DOHH2 (cell line): ENCODE data around the gene MRGPRF.

Experiments
- H3F3A ChIP-seq: fragments of 200-600 bp; sonication (generic), shearing (Covaris generic); 2 replicates; pipeline ENCODE4 v1.6.0; 2016; ENCODE audit warnings: antibody characterized with exemption, mild to moderate bottlenecking; ENCODE audit not compliant: control insufficient read depth, insufficient read depth
- H3K27ac ChIP-seq: fragments of 200-600 bp; sonication (generic); 2 replicates; pipeline ENCODE4 v1.5.1; 2014; ENCODE audit warnings: low read depth, mild to moderate bottlenecking, low read length, moderate library complexity
- H3K27me3 ChIP-seq: fragments of 200-600 bp; sonication (generic); 2 replicates; pipeline ENCODE4 v1.6.1; 2014; ENCODE audit warnings: mild to moderate bottlenecking, low read length, mixed read lengths; ENCODE audit not compliant: control insufficient read depth
- H3K36me3 ChIP-seq: fragments of 200-600 bp; sonication (generic); 2 replicates; pipeline ENCODE4 v1.6.1; 2014; ENCODE audit warnings: mild to moderate bottlenecking, low read length, moderate library complexity, mixed read lengths; ENCODE audit not compliant: control insufficient read depth
- H3K4me1 ChIP-seq: fragments of 200-600 bp; sonication (generic); 2 replicates; pipeline ENCODE4 v1.6.1; 2014; ENCODE audit warnings: mild to moderate bottlenecking, low read length, mixed read lengths; ENCODE audit not compliant: control insufficient read depth
- H3K4me2 ChIP-seq: fragments of 200-600 bp; sonication (generic); 2 replicates; pipeline ENCODE4 v1.6.0; 2014; ENCODE audit warnings: mild to moderate bottlenecking, low read length, moderate library complexity
- H3K4me3 ChIP-seq: fragments of 200-600 bp; sonication (generic); 2 replicates; pipeline ENCODE4 v1.5.1; 2014; ENCODE audit warnings: mild to moderate bottlenecking, low read length, mixed read lengths
- H3K79me2 ChIP-seq: fragments of 200-600 bp; sonication (generic); 2 replicates; pipeline ENCODE4 v1.6.1; 2014; ENCODE audit warnings: mild to moderate bottlenecking, low read length, mixed read lengths; ENCODE audit not compliant: control insufficient read depth
- H3K9me2 ChIP-seq: fragments of 200-600 bp; sonication (generic); replicated peaks from 2 replicates; pipeline ENCODE4 v1.6.1; 2014; ENCODE audit warnings: mild to moderate bottlenecking, low read length, mixed read lengths; ENCODE audit not compliant: control insufficient read depth
- H3K9me3 ChIP-seq: fragments of 200-600 bp; sonication (generic); 2 replicates; pipeline ENCODE4 v1.6.1; 2014; ENCODE audit warnings: antibody characterized with exemption, low read length, mixed read lengths; ENCODE audit not compliant: control insufficient read depth, insufficient read depth
- H4K20me1 ChIP-seq: fragments of 200-600 bp; sonication (generic); 2 replicates; pipeline ENCODE4 v1.6.0; 2014; ENCODE audit warnings: low read depth, mild to moderate bottlenecking, antibody characterized with exemption, low read length, moderate library complexity; ENCODE audit not compliant: control insufficient read depth, insufficient read depth
- EZH2phosphoT487 ChIP-seq: fragments of 200-600 bp; sonication (generic); IDR thresholded peaks from 2 replicates; pipeline ENCODE4 v1.6.1; 2017; ENCODE audit warnings: borderline replicate concordance, mild to moderate bottlenecking, antibody characterized with exemption, low read length, moderate library complexity, mixed read lengths
- TF ChIP-seq, protein P1 (sequence below): fragments of 200-600 bp; sonication (generic); IDR thresholded peaks from one replicate; pipeline ENCODE4 v1.5.1; 2014; ENCODE audit warnings: antibody characterized with exemption, mild to moderate bottlenecking, low read depth, low read length; ENCODE audit not compliant: poor library complexity, severe bottlenecking

The MRGPRF gene

DNA sequence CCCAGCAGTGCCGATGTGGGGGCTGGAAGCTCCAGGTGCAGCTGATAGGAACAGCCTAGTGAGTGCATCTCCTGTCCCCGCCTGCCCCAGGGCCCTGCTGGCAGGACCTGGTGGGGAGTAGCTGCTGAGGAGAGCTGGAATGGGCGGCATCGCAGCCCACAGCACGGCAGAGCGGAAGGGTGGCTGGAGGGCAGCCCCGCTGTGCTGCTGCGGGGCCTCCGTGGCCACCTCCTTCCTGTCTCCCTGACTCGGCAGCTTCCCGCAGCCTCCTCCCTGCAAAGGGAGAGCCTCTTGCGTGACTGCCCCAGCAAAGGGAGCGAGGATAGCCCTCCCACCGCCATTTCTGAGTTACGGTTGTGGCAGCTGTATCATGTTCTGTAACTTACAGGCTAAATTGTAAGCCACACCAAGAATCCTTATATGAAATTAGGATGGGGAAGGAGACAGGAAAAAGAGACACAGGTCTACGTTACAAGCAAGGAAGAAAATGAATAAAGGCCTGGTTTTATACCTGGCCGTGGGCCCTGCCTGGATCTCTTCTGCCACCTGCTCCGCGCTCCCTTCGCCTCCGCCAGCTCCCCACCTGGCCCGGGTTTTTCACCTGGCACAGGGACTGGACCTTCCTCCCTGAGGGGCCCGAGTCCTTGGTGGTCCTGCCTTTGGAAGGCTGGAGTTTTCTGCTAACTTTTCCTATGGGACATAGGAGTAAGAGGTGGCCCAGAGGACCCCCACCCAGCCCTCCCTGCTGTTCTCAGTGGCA is 45.6 kb upstream of the MRGPRF start:
- Histone ChIP-seq H3K27ac (no peak overlapping the region), H3K4me1 (peaks cover 33% of the 10 kb centered on the region), H3K9me3 (no peaks in the 10 kb centered on the region), H3K9me2 (no peaks in the 10 kb centered on the region), H3K4me2 (no peak overlapping the region), H3F3A (no peaks in the 10 kb centered on the region; the same call in 1 of the 2 replicates), H3K27me3 (no peaks in the 10 kb centered on the region), H4K20me1 (peaks cover 3% of the 10 kb centered on the region; the same call in 1 of the 2 replicates), H3K4me3 (no peak overlapping the region), H3K79me2 (peaks cover 21% of the 10 kb centered on the region), H3K36me3 (peaks cover 26% of the 10 kb centered on the region)
- TF ChIP-seq, protein P1, sequence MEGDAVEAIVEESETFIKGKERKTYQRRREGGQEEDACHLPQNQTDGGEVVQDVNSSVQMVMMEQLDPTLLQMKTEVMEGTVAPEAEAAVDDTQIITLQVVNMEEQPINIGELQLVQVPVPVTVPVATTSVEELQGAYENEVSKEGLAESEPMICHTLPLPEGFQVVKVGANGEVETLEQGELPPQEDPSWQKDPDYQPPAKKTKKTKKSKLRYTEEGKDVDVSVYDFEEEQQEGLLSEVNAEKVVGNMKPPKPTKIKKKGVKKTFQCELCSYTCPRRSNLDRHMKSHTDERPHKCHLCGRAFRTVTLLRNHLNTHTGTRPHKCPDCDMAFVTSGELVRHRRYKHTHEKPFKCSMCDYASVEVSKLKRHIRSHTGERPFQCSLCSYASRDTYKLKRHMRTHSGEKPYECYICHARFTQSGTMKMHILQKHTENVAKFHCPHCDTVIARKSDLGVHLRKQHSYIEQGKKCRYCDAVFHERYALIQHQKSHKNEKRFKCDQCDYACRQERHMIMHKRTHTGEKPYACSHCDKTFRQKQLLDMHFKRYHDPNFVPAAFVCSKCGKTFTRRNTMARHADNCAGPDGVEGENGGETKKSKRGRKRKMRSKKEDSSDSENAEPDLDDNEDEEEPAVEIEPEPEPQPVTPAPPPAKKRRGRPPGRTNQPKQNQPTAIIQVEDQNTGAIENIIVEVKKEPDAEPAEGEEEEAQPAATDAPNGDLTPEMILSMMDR: no peak
- no peak for TF ChIP-seq EZH2phosphoT487

DNA sequence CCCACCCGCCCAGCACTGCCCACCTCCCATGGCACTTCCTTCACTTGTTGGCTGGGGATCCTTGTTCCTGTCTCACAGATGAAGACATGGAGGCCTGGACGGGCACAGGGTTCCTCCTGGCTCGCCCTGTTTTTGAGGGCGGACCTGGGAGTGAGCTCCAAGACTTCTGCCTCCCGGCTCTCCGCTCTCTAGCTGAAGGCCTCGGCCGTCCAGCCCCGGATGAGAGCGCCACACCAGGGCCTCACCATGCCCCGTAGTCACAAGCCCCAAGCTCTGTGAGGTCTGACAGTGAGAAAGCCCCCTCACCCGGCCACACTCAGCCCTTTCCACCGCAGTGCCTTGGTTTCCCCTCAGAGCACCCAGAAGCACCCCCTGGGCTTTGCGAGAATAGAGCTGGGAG is 44.8 kb upstream of the MRGPRF start:
- no peak overlapping the region for H3K4me2 ChIP-seq
- H4K20me1 ChIP-seq: peaks cover 3% of the 10 kb centered on the region; the same call in 1 of the 2 replicates
- no peaks in the 10 kb centered on the region for H3K9me3 ChIP-seq
- peaks cover 26% of the 10 kb centered on the region for H3K36me3 ChIP-seq
- H3K79me2 ChIP-seq: peaks cover 30% of the 10 kb centered on the region
- H3K27ac ChIP-seq: no peak overlapping the region
- H3K4me3 ChIP-seq: no peak overlapping the region
- no peaks in the 10 kb centered on the region; the same call in 1 of the 2 replicates for H3F3A ChIP-seq
- peaks cover 42% of the 10 kb centered on the region for H3K4me1 ChIP-seq
- no peaks in the 10 kb centered on the region for H3K27me3 ChIP-seq
- no peaks in the 10 kb centered on the region for H3K9me2 ChIP-seq
- TF ChIP-seq, protein P1: no peak
- no peak for TF ChIP-seq EZH2phosphoT487

DNA sequence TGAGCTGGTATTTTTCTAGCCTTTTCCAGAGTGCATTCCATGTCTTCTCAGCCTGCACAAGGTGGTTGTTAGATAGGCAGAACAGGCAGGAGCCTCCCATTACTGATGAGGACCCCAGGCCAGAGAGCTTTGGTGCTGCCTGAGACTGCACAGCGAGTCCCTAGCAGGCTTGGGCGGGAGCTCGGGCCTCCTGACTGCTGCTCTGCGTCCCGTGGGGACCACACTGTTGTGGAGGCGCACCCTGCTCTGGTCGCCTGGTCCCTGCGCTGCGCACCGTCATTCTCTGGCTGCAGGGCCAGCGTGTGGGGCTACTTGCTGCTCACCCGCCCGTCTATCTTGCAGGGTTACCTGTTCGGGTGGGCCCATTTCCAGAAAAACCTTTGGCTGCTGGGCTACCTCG is 44.2 kb upstream of the MRGPRF start:
- no peak overlapping the region for H3K4me3 ChIP-seq
- H3K79me2 ChIP-seq: peaks cover 36% of the 10 kb centered on the region
- peaks cover 3% of the 10 kb centered on the region; the same call in 1 of the 2 replicates for H4K20me1 ChIP-seq
- H3K4me2 ChIP-seq: no peak overlapping the region
- peaks cover 26% of the 10 kb centered on the region for H3K36me3 ChIP-seq
- H3K9me3 ChIP-seq: no peaks in the 10 kb centered on the region
- no peaks in the 10 kb centered on the region for H3K27me3 ChIP-seq
- H3K27ac ChIP-seq: no peak overlapping the region
- H3K4me1 ChIP-seq: peaks cover 48% of the 10 kb centered on the region
- no peaks in the 10 kb centered on the region; the same call in 1 of the 2 replicates for H3F3A ChIP-seq
- no peaks in the 10 kb centered on the region for H3K9me2 ChIP-seq
- TF ChIP-seq, protein P1: no peak
- no peak for TF ChIP-seq EZH2phosphoT487
